GM06990 (cell line): Measurements from ENCODE around the gene SCGB1C2.

Experiments
- DNase-seq: peaks from one replicate; pipeline ENCODE4 v3.0.0-alpha.2; 2011; ENCODE audit not compliant: insufficient read length; ENCODE audit errors: extremely low read depth
- H3K27me3 ChIP-seq: replicated peaks from 2 replicates; pipeline ENCODE4 v1.6.0; 2011; ENCODE audit warnings: low read length; ENCODE audit not compliant: control insufficient read depth, insufficient read depth
- H3K36me3 ChIP-seq: 2 replicates; pipeline ENCODE4 v1.5.1; 2011; ENCODE audit warnings: low read length; ENCODE audit not compliant: control insufficient read depth, insufficient read depth
- H3K4me3 ChIP-seq: replicated peaks from 2 replicates; pipeline ENCODE4 v1.5.1; 2011; ENCODE audit warnings: low read depth, mild to moderate bottlenecking, control low read depth, low read length
- TF ChIP-seq, protein P1 (sequence below): IDR thresholded peaks from 2 replicates; pipeline ENCODE4 v1.5.1; 2011; ENCODE audit warnings: low read length, control low read depth, mild to moderate bottlenecking, inconsistent platforms; ENCODE audit not compliant: insufficient read depth, poor library complexity, severe bottlenecking

The SCGB1C2 gene

DNA sequence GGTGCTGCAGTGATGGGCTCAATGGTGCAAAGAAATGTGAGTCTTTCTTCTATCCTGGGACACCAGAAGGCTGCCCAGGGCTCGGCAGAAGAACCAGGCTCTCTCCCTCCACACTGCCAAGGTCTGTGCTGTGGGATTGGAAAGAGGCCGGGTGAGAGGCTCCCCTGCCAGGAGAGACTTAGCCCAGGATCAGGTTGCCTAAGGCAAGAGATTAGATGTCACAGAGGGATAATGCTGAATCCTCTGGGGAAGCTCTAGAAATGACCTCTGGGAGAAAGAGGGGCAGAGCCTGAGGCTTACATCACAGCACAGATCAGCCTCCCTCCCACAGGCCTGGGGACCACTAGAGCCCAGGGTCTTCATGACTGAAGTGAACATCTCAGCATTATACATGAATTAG lies 49.8 kb downstream of the SCGB1C2 start:
- DNase-seq: no peak
- TF ChIP-seq, protein P1, sequence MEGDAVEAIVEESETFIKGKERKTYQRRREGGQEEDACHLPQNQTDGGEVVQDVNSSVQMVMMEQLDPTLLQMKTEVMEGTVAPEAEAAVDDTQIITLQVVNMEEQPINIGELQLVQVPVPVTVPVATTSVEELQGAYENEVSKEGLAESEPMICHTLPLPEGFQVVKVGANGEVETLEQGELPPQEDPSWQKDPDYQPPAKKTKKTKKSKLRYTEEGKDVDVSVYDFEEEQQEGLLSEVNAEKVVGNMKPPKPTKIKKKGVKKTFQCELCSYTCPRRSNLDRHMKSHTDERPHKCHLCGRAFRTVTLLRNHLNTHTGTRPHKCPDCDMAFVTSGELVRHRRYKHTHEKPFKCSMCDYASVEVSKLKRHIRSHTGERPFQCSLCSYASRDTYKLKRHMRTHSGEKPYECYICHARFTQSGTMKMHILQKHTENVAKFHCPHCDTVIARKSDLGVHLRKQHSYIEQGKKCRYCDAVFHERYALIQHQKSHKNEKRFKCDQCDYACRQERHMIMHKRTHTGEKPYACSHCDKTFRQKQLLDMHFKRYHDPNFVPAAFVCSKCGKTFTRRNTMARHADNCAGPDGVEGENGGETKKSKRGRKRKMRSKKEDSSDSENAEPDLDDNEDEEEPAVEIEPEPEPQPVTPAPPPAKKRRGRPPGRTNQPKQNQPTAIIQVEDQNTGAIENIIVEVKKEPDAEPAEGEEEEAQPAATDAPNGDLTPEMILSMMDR: no peak
- H3K4me3 ChIP-seq: no peak overlapping the region
- H3K36me3 ChIP-seq: no peaks in the 10 kb centered on the region
- no peaks in the 10 kb centered on the region; the same call in 1 of the 2 replicates for H3K27me3 ChIP-seq
